Head of caudate nucleus (tissue), 42 donors: ENCODE results near the gene PHGDH.

Source experiments
- DNase-seq, 42 donors: peaks; one replicate each; pipeline versions ENCODE4 v3.0.0 to v3.0.0-alpha.2; 2020 to 2021; ENCODE audit warnings: mixed read lengths in 7 of 42
- intact Hi-C: fragments of 100-400 bp; cut with DNase I; formaldehyde crosslinking; loops from one replicate; pipeline ENCODE4 v1.15.0; 2022

PHGDH gene

DNA sequence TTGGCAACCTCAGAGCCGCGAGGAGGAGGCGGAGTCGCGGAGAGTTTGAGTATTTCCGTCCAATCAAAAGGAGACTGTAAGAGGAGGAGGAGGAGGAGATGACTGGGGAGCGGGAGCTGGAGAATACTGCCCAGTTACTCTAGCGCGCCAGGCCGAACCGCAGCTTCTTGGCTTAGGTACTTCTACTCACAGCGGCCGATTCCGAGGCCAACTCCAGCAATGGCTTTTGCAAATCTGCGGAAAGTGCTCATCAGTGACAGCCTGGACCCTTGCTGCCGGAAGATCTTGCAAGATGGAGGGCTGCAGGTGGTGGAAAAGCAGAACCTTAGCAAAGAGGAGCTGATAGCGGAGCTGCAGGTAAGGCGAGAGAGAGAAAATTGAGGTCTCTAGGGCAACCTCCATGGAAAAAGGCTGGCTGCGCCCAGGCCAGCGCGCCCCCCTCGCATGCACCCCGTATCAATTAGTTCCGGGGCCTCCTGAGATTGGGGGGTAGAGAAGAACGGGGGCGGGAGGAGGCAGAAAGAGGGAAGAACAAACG lies at the start of gene PHGDH:
TSS of gene PHGDH (plus strand) at position 131 of the 538 bp plus-strand sequence. CDS start at position 220, 89 bp downstream.
- peak; percentile 48 to 90 (median 74) for DNase-seq
- intact Hi-C loops, result no loop called here

DNA sequence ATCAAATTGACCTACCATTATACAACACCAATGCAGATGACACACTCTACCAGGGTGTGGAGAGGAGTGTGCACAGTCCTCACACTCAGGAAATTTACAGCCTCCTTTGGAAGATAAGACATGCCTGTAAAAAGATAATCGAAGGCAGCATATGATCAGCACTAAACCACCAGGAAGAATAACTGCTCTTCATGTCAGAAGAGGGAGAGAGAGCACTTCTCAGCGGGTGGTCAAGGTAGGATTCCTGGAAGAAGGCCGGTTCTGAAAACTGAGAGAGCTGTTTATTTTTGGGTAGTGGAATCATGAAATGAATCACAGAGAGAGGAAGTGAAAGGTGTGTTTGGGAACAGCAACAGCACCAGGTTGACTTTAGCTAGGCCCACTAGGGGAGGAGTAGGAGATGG lies 49.7 kb upstream of the PHGDH start:
- intact Hi-C loops, result loop anchor here (5.0 kb wide), 1 partner anchor 50 kb away; no protein-coding TSS in a partner anchor
- DNase-seq, result no peak

DNA sequence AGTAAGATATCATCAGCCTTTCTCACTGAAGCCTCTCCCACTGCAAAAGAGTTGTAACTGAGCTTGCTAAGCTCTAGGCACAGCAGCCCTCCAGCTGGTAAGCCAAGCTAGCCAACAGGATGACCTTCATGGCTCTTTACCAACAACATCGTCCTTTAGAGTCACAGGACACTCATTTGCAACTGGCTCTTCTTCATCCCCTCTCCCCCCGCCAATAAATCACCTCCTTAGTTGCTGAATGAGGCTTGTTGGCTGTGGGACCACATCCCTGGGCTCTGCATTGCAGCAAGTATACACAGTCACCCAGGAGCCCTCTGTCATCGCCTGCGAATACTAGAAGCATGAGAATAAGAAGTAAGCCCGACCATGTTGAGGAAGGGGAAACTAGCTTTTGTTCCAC lies 47.7 kb upstream of the PHGDH start:
- DNase-seq, result no peak
- intact Hi-C loops, result loop anchor here (5.0 kb wide), 1 partner anchor 52 kb away; no protein-coding TSS in a partner anchor

- intact Hi-C loops, result no loop called here
- no peak for DNase-seq
These were observed 44.6 kb upstream of the PHGDH start for GRCh38 chr1:119667173-119667572.

DNA sequence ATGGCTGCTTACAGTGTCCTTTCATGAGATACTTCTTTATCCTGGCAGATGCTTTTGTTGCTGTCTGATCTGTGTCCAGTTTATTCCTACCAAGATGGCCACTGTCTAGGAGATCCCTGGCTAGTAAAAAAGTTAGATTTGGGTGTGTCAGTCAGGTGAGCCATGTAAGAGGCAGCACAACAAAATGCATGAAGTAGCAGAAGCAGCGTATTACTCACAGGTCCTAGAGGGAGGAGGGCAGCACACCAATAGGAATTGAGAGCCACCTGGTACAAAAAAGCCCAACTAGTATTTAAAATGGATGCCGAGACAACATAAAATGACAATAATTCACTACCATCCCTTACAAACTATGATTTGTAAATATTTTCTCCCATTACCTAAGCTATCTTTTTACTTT lies 40.8 kb upstream of the PHGDH start:
- no peak for DNase-seq
- intact Hi-C loops, result no loop called here

- DNase-seq, result no peak
- intact Hi-C loops, result no loop called here
These were observed 38.4 kb upstream of the PHGDH start for GRCh38 chr1:119673171-119673940.

DNA sequence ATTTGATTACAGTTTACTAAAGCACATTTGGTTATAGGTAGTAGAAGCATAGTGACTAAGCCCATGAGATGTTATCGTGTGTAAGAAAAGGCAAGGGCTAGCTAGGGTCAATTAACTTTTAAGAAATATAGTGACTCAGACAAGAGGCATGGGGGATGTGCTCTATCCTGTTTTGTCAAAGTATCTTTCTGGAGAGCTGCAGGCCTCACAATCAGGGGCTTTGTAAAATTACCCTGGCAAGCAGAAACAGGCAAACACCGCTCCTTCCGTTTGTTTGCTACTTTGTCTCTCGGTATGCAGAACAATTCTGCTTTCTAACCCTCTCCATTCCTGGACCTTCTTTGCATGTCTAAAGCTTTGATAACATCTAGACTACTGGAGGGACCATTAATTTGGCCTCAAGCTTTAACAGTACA lies 37.6 kb upstream of the PHGDH start:
- intact Hi-C loops, result loop anchor here (2.0 kb wide), 1 partner anchor 61 kb away; no protein-coding TSS in a partner anchor
- no peak for DNase-seq

- peak in 27 of 42 donors; percentile 6 to 83 (median 45) for DNase-seq
- intact Hi-C loops, result loop anchor here (2.0 kb wide), 1 partner anchor 62 kb away; no protein-coding TSS in a partner anchor
These were observed 36.9 kb upstream of the PHGDH start for GRCh38 chr1:119674835-119675289.

GRCh38 chr1:119675349-119676345 lies 36.1 kb upstream of the PHGDH start:
- DNase-seq, result peak; percentile 42 to 96 (median 83)
- intact Hi-C loops, result loop anchor here (2.0 kb wide), 1 partner anchor 63 kb away; no protein-coding TSS in a partner anchor

- intact Hi-C loops, result no loop called here
- no peak for DNase-seq
These were observed 35.0 kb upstream of the PHGDH start for GRCh38 chr1:119676571-119677206.

DNA sequence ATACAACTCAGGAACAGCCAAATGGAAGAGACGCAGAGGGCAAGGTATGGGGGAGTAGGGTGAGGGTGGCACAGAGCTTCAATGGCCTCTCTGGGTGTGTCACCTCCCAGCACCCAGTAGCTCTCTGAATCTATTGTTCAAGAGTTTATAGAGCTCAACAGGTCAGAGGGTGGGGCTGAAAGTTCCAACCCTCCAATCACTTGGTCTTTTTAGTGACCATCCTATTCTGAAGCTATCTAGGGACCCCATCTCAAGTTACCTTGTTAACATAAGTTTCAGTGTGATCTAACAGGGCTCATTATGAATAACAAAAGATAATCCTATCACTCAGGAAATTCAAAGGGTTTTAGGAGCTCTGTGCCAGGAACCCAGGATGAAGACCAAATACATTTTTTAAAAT lies 32.5 kb upstream of the PHGDH start:
- no peak for DNase-seq
- intact Hi-C loops, result no loop called here

GRCh38 chr1:119680193-119680592 lies 31.5 kb upstream of the PHGDH start:
- intact Hi-C loops, result no loop called here
- no peak for DNase-seq

DNA sequence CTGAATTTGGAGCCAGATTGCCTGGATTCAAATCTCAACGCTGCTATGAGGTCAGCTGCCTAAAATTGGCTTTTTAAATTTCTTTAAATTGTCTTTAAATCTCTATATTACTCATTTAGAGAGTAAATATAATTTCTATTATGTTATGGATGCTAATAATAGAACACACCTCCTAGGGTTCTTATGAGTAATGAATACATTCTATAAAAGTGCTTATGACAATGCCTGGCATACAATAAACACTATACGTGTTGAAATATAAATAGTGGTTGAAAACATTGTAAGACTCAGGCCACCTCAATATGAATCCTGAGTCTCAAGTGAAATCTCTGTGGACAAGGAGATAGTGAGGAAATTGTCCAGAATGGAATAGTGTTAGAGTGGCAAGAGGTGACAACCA lies 31.0 kb upstream of the PHGDH start:
- no peak for DNase-seq
- intact Hi-C loops, result no loop called here

DNA sequence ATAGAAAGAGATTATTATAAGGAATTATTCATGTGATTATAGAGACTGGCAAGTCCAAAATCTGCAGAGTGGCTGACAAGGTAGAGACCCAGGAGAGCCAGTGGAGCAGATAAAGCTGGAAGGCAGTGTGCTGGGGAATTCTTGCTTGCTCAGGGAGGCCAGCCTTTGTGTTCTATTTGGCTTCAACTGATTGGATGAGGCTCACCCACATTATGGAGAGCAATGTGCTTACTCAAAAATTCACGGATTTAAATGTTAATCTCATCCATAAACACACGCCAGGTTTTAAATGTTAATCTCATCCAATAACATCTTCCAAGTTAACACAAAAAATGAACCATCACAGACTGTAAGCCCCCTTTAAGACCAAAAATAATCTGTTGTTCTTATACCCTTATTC lies 30.2 kb upstream of the PHGDH start:
- DNase-seq, result no peak
- intact Hi-C loops, result no loop called here

GRCh38 chr1:119682141-119682540 lies 29.6 kb upstream of the PHGDH start:
- intact Hi-C loops, result no loop called here
- no peak for DNase-seq

DNA sequence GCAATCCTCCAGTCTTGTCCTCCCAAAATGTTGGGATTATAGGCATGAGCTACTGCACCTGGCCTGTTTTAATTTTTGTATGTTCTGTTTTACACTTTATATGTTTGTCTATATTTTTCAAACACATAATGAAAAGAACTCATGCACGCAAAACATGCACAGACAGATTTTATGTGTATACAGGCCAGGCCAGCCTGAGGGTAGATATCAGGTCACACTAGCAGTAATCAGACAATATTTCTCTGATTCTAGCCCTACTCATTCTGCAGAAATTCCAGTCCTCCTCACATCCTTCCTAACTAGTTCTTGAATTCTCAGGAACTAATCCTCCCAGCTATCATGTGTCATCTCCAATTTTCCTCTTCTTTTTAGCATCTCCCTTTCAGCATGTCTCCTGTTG lies 27.8 kb upstream of the PHGDH start:
- no peak for DNase-seq
- intact Hi-C loops, result no loop called here

DNA sequence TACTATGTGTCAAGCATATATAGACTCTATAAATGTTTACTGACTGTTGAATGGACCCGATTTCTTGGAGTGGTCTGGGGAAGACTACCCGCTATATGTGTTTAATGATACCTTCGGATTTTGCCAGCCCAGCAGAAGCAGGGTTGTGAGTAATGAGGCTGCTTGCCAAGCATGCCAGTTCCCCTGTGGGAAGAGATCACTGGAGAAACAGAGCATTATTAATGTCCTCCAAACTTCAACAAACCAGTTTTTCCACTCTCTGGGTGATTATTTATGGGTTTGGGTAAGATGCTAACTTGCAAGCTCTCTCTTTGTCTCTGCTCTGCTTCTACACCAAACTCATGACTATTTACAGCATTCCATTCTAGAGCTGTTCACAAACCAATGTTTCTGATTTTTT lies 25.1 kb upstream of the PHGDH start:
- intact Hi-C loops, result no loop called here
- no peak for DNase-seq

DNA sequence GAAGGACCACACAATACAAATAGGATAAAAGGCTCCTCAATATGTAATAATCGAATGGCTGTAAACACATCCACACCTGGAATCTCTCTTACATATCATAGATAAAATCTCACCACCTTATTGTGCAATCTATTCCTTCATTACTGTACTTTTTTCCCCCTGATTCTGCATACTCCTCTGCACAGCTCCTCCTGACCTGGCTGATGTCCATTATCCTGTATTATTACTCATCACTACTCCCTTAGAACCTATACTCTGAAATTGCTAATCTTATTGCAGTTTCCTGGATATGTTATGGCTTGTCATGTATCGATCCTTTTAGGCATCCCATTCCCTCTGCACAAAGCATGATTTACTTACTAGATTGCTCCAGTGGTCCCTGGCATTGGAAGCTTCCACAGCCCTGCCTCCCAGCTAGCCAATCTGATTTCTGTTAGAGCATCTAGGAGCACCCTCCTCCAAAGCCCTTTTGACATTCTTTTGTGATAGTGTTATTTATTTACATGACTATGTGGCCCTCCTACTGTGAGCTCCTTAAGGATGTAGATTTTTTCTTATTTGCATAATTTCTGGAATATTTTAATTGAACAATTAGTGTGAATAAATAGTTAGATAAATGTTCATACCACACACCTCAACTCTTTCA lies 24.2 kb upstream of the PHGDH start:
- DNase-seq, result no peak
- intact Hi-C loops, result no loop called here
